Skeletal muscle cell (primary cell): ENCODE measurements around the gene ST6GALNAC6.

Source experiments
- DNase-seq: peaks from one replicate; pipeline ENCODE4 v3.0.0-alpha.2; 2010; ENCODE audit warnings: low read depth
- H3K4me3 ChIP-seq: 2 replicates; pipeline ENCODE4 v1.5.1; 2011; ENCODE audit warnings: low read depth, mild to moderate bottlenecking, control low read depth, low read length, moderate library complexity

ST6GALNAC6 gene, protein sequence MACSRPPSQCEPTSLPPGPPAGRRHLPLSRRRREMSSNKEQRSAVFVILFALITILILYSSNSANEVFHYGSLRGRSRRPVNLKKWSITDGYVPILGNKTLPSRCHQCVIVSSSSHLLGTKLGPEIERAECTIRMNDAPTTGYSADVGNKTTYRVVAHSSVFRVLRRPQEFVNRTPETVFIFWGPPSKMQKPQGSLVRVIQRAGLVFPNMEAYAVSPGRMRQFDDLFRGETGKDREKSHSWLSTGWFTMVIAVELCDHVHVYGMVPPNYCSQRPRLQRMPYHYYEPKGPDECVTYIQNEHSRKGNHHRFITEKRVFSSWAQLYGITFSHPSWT

DNA sequence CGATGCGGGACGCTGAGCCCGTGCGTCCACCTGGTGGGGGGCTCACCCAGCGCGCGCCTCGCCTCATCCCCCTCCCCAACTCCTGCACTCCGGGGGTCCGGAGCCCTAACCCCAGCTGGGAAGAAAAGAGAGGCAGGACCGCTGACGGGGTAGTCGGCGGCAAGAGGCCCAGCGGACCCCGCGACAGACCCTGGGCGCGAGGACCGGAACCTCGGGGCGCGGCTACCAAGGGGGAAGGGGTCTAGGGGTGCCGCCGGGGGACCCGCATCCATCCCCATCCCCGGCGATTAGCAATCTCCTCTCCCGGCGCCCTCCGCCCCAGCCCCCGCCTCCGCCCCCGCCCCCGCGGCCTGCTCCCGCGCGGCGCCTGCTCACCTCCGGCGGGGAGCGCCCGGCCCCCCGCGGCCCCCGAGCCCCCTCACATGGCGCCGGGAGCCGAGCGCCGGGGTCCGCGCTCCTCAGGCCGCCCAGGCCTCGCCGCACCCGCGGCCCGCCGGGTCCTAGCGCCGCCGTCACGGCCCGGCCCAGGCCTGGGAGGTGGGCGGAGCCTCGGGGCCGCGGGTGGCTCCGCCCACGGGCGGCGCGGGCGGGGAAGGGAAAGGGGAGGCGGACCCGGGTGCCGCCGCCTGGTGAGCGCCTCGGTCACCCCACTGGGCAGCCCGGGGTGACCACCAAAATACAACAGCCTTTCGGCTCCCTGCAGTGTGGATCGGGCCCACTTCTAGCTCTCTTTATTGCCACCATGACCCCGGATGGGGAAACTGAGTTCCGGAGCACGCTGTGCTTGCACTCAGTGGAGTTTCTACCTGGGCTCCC lies at the start of gene ST6GALNAC6:
Gene ST6GALNAC6, minus strand, starts transcription at position 476 of the 816 bp plus-strand sequence. CDS start 1,622 bp downstream, outside the sequence.
- peak; percentile 34 for DNase-seq

DNA sequence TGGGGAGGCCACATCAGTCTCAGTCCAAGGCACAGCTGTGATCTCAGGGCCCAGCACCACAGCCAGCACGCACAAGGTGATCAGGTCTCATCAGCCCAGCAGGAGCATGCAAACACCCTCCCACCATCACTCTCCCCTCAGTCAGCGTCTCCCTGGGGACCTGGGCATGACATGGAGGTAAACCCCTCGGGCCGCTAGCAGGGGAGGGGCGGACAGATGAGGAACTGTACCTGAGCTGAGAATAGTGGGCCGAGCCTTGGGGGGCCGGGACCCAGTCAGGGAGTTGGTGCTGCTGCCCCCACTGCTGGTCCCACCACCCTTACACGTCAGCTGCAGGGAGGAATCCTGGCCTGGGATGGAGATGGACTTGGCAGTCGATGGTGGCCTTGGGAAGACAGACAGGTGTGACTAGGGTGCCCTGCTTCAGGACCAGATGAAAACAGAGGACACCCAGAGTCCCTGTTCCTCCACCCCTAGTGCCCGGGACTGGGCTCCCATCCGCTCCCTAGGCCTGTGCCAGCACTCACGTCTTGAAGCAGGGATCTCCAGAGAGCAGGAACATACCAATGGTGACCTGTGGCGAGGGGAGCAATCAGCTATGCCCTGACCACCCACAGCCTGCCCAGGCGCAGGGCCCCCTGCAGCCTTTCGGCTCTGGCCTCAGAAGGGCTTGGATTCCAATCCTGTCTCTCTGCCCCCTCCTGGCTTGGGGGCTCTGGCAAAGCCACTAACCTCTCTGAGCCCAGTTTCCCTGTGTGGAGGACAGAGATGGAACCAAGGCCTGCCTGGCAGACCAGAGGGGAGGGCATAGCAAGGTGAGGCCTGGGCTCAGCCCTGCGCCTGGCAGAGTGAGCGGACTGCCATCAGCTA lies 48.7 kb upstream of the ST6GALNAC6 start:
- no peak overlapping the region for H3K4me3 ChIP-seq
- no peak for DNase-seq

More for the DNA sequence above, at the start of gene ST6GALNAC6:
- H3K4me3 ChIP-seq = peak within 1 kb of the TSS; percentile 89

DNA sequence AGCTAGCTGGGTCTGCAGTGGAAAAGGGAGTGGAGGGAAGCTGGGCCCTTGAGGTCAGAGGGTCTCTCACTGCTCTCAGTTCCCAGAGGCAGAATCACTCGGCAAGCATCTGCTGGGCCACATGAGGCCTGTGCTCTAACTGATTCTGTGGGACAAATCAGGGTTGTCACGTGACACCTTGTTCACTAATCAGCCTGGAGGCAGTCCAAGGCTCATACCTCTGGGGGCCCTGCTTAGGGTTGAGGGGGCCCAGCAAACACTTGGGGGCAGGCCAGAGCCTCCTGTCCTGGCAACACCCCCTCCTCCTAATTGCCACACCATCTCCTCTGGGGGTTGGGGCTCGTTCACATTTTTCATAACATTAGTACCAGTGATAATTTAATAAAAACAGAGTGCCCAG lies 47.3 kb upstream of the ST6GALNAC6 start:
- H3K4me3 ChIP-seq = no peak overlapping the region
- DNase-seq = no peak

DNA sequence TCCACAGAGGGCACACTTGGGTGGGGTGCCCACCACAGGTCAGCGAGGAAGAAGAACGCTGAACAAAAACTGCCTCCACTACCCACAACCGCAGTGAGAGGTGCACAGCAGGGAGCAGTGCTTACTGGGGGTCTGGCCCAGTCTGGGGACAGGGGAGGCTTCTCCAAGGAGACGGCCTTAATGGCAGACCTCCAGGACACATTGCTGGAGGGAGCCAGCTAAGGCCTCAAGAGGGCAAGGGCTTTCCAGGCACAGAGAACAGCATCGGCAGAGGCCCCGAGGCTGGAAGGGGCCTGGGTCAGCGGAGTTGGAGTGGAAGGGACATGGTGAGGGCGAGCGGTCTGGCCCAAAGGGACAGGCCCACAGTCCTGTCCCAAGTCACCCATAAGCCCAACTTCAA lies 46.5 kb upstream of the ST6GALNAC6 start:
- no peak overlapping the region for H3K4me3 ChIP-seq
- DNase-seq = no peak

DNA sequence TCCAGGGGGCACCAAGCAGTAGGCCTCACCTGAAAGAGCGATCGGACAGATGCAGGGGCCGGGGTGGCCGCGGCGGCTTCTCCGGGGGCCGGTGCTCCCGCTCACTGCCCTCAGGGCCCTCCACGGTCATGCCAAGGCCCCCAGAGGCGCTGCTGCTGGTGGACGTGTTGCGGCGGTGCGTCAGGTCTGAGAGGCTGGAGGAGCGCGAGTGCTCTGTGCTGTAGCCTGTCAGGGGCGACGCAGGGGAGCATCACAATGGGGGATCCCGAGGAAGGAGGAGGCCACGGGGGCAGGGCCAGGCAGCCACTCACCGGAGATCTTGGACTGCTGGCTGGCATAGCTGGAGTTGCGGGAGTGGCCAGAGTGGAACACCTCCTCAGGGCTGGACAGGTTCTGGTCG lies 45.9 kb upstream of the ST6GALNAC6 start:
- no peak overlapping the region for H3K4me3 ChIP-seq
- no peak for DNase-seq

DNA sequence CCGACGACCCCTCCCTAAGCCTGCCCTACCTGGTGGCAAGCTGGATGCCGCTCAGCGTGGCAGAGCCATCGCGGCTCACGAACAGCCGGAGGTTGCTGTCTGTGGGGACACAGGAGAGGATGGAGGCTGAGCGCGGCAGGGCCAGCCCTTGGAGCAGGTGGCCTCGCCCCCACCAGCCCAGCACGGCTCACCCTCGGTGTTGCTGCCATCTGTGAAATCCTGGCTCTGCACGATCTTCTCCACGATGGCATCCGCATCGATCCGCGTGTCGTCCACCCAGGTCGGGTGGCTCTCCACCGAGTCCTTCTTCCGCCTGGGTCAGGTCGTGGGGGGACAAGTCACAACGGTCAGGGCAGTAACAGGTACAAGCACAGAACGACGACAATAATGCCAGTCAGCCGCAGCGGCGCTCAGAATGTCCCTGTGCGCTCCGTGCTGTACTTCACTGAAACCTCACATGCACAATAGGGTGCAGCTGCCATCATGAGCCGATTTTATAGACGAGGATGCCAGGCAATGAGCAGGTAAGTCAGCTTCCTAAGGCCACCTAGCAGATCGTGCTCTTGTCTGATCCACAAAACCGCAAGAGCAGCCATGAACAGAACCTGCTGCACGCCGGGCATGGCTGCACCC lies 45.3 kb upstream of the ST6GALNAC6 start:
- H3K4me3 ChIP-seq = no peak overlapping the region
- no peak for DNase-seq

DNA sequence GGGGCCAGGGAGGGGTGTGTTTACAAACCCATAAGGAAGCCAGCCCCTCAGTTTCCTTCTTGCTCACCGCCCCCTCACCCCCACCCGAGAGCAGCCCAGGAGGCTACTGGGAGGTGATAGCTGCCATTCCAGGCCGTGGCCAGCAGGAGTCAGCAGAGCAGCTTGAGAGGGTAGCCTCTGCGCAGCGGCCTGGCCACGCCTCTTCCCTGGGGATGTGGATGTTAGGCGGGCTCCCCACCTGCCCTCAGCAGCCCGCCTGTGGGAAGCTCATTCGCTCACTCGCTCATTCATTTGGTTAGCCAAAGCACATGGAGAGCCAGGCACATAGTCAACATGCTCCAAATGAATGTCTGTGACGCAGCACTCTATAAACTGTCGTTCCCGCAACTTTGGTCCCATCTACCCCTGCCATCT lies 44.3 kb upstream of the ST6GALNAC6 start:
- no peak for DNase-seq
- no peak overlapping the region for H3K4me3 ChIP-seq

DNA sequence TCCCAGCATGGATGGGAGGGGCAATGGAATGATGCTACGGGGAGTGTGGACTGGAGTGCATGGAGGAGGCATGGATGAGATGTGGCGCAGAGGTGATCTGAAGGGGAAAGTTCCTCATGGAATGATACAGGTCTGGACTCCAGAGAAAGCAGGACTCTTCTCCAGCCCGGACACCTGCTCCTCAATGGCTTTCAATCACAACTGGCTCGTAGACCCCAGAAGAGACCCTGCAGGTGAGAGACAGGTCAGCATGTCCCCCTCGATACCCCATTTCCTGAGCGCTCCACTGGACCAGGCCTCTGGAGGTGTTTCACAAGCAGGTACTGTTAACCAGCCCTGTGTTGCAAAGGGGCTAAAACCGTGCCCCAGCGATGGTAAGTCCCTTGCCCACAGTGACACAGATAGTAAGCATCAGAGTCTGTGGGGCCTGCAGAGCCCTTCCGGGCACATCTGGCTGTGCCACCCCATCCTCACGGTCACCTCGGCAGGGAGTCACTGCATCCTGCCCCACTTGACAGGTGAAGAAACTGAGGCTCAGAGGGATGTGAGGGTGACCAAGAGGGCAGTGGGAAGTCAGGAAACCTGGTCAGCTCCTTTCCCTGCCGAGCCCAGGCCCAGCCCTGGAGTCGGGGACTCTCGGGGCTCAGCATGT lies 43.7 kb upstream of the ST6GALNAC6 start:
- DNase-seq = no peak
- no peak overlapping the region for H3K4me3 ChIP-seq

DNA sequence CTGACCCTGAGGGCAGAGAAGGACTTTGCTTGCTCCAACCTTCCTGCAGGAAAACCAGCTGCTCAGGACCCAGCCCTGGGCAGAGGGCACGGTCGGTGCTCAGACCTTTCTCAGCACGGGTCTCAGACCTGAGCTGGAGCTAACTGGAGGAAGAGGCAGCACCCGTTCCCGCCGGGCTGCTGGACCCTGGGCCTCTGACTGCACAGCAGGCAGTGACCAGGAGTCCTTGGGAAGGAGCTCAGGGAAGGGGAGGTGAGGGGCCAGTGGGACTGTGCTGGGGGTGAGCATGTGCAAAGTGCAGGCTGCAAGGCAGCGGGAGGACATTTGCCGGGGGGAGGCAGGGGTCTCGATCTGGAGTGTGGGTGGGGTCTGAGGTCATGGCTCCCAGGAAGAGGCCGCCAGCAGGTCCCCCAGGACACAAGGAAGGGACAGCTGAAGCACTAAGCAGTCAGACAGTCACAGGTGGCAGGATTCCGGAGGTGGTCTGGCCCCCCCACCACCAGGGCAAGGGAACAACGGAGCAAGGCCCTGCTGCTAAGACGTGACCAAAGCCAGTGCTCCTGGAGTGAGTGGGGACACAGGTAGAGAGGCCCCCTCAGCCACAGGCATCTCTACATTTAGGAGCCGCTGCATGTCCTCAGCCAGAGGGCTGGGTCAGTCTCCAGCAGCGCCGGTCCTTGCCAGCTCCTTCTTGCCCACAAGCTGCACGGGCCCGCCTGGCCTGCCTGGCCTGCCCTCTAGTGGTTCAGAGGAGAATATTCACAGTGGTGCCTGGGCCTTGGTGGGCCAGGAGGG lies 43.0 kb upstream of the ST6GALNAC6 start:
- DNase-seq = no peak
- no peak overlapping the region for H3K4me3 ChIP-seq

DNA sequence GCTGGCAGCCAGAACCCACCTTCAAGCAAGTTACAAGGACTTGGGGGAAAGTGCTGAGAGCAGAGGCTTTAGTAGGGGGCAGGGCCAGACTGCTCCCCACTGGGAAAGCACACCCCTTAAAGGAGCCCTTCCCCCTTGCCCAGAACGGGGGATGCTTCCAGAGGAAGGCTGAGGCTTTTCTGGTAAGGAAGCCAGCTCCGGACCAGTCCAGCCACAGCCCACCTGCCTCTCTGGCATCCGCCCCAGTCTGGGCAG lies 42.5 kb upstream of the ST6GALNAC6 start:
- DNase-seq = no peak
- no peak overlapping the region for H3K4me3 ChIP-seq

DNA sequence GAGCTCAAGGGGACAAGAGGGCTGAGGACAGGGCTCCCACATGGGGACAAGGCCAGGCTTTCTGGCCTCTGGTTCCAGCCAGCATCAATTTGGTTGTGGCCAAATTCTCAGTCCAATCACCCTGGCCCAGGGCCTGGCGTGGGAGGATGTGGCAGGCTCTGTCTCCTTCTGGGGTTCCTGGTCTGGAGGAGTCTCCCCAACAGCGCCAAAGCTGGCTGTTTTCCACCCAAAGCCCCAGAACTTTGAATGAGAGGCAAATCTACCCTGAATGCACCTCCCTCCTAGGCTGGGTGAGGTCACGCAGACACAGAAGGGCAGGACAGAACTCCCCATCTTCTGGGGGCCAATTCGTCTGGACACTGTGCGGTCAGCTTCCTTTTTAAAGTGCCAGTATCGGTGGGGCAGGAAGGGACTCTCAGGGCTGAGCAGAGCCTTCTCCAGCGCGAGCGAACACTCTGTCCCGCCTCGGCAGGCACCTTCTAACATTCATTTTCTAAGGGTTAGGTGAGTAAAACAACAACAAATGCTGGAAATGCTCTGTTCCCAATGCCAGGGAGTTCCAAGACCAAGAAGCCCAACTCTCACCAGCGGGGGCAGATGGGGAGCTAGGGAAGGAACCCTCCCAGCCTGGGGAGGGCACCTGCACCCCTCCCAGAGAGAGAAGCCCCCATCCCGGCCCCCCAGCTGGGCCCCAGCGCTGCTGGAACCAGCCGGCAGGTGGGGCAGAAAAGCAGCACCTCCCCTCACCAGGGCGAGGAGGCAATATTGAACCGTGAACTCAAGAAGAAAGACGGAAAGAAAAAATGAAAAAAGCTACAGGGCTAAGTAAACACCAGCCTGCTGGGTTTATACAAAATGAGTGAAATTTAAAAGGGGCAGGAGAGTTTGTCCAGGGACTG lies 41.9 kb upstream of the ST6GALNAC6 start:
- H3K4me3 ChIP-seq = no peak overlapping the region
- DNase-seq = no peak

DNA sequence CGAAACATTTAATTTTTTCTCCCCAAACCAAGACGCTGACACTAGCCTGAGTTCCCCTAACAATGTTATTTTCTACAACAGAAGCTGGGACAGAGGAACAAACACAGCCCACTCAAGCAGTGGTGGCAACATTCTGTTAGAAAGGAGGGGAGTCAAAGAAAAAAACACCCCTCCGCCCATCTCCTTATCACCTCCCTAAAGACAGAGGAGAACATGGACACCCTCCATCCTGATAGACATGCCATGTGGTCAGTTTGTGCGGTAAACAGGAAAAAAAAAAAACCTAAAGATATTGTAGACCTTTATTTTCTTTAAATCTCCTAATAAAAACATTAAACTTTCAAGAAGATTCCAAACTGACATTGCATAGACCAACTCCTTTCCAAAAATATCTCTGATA lies 41.2 kb upstream of the ST6GALNAC6 start:
- H3K4me3 ChIP-seq = no peak overlapping the region
- no peak for DNase-seq

DNA sequence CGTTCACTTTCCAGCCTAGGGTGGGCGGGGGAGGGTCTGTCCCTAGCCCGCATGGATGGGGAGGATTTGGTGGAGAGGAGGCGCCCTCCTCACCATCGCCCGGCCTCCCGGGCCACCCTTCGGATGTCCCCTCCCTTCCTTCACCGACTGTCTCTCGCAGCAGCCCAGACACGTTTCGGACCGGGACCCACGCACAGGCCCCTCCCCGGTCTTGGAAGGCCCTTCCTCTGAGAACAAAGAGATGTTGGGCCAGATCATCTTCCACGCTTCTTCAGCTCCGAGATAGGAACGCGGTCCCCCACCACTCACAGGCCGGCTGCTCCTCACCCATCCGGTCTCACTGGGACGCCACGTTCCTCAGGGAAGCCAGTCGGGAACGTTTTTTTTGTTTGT lies 38.9 kb upstream of the ST6GALNAC6 start:
- peak overlapping the region; percentile 86 for H3K4me3 ChIP-seq
- no peak for DNase-seq

DNA sequence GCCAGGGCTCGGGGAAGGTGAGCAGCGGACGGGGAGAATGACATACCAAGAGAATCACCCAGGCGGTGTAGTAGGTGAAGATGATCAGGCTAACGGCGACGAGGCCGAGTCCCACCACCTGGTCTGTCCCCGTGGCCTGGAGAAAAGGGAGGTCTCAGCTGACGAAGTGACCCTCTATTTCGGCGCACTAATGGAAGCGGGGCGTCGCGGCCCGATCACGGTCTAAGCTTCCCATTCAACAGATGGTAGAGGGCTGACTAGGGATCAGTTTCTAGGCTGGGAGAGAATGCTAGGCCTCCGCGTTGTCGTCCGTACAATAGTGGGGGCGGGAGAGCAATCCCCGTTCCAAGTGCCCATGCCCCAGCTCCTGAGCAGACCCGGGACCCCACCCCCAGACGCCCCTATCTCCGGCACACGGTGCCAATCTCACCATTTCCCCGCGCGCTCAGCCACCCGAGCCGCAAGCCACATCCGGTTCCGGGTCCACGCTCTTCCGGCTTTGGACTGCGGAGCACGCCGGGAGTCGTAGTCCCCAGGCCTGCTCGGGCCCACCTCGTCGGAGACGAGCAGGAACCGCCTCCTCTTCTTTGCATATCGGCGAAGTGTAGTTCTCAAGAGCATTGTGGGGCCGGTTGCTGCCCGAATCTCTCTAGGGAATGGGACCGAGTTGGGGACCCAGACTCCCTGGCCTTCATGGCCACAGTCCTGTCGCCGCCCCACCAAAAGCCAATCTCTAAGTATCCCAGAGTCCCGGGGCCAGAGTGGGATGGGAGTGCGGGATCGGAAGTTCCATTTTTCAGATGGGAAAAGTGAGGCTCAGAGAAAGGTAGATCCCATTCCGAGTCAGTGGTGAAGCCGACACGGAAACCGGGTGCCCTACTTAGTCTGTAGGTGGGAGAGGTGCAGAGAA lies 38.2 kb upstream of the ST6GALNAC6 start, which contains the start of gene DPM2:
Gene DPM2, minus strand, starts transcription at position 467 of the 910 bp plus-strand sequence. Its CDS starts 34 bp downstream, at position 433.
- H3K4me3 ChIP-seq = peak within 1 kb of the TSS; percentile 86
- no peak for DNase-seq

DNA sequence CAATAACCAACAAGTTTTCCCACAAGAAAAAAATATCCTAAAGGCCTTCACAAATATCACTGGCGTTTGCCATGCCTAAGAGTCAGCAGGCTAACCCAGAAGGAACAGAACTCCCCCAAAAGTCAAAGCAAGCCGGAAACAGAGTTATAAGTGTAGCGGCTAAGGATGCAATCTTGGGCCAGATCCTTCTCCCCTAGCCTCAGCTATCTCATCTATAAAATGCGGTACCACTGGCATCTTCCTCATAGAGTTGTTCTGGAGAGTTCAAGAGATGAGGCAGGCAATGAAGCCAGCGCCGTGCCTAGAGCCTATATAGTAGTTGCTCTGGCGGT lies 37.6 kb upstream of the ST6GALNAC6 start:
- DNase-seq = no peak
- peak overlapping the region; percentile 86 for H3K4me3 ChIP-seq

DNA sequence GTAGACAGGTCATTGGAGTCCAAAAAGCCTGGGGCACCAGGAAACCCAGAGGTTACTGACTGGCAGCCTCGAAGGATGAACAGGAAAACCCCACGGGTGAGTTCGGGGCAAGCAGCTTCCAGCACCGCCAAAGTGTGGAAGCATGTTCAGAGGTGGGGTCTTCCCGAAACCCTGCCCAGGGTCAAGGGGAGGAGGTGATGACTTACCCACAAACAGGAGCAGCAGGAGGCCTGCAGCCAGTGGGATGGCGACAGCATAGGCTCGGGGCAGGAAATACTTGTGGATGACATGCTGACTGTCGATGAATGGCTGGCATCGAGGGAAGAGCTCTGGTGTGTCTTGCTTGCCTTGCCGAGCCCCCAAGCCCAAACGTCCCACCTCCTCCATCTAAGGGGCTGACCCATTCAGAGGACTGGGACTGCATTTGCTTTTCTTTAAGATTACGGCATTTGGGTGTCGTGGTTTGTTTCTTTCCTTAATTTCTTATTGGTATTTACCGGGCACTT lies 37.0 kb upstream of the ST6GALNAC6 start:
- no peak for DNase-seq
- H3K4me3 ChIP-seq = peak overlapping the region; percentile 86
